Activated naive CD8-positive, alpha-beta T cell treated with anti-CD3 and anti-CD28 coated beads for 36 hours (primary cell): ENCODE results near the gene IRF3. TPM values are rescaled to one million over a fixed set of nuclear protein-coding genes. Genes with fewer than 3 reads are reported as not detected.

Experiments used
- DNase-seq: peaks from one replicate; pipeline ENCODE4 v3.0.0; 2021
- H3K27ac Mint-ChIP-seq: one replicate; pipeline ENCODE4 v1.8.0; 2022; ENCODE audit warnings: mild to moderate bottlenecking, moderate library complexity, mixed read lengths
- H3K27me3 Mint-ChIP-seq: one replicate; pipeline ENCODE4 v1.8.0; 2022; ENCODE audit warnings: mild to moderate bottlenecking, mixed read lengths
- H3K36me3 Mint-ChIP-seq: one replicate; pipeline ENCODE4 v1.8.0; 2021; ENCODE audit warnings: mild to moderate bottlenecking, mixed read lengths
- H3K4me1 Mint-ChIP-seq: one replicate; pipeline ENCODE4 v1.8.0; 2021; ENCODE audit warnings: mixed read lengths
- H3K4me3 Mint-ChIP-seq: one replicate; pipeline ENCODE4 v1.8.0; 2022; ENCODE audit warnings: mild to moderate bottlenecking, moderate library complexity, mixed read lengths
- H3K9me3 Mint-ChIP-seq: one replicate; pipeline ENCODE4 v1.8.0; 2022; ENCODE audit warnings: mixed read lengths
- total RNA-seq, 2 experiments: library from RNA; stranded (reverse); gene quantifications; one replicate each; pipeline ENCODE4 v1.2.3, GENCODE V29; 2021

Gene IRF3
- total RNA-seq, 2 experiments from 2014 or later = 94.5 to 105 TPM

DNA sequence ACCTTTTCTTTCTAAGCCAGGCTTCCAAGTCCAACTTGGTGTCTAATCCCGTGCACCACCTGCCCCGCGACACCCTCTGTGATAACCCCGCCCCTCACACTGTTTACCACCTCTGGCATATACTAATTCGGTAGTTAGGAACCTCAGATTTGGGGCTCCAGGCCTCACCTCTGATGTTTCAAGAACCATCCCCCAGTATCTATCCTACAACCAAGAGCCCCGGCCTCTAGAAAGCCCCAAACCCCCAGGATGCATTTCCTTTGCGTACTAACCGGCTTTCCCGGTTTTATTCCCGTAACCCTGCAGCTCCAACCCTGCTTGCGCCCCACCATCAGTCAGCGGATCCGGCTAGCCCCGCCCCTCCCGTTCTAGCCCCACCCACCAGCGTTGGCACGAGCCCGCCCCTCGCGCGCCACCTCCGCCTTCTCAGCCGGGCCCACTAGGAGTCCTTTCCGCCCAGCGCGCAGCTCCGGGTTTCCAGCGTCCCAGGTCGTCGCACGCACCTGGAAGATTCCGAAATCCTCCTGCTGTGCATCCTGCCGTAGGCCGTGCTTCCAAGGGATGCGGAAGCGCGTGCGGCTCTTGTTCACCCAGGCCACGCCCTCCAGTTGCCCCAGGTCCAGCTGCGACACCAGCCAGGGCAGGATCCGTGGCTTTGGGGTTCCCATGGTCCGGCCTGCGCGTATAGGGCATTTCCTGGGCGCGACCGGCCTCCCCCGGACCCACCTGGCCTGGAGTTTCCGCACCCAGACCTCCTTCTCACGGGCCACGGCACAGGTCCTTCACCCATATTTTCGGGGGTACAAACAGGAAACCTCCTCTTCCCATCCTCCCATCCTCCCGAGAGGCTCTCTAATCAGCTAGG lies 1.3 kb downstream of the IRF3 start:
- peak; percentile 86 for DNase-seq
- Mint-ChIP-seq H3K36me3 (peaks cover 13% of the 10 kb centered on the region), H3K4me3 (peak overlapping the region; percentile 95), H3K27me3 (no peaks in the 10 kb centered on the region), H3K9me3 (no peaks in the 10 kb centered on the region), H3K27ac (peak overlapping the region; percentile 92), H3K4me1 (peaks cover 27% of the 10 kb centered on the region)

DNA sequence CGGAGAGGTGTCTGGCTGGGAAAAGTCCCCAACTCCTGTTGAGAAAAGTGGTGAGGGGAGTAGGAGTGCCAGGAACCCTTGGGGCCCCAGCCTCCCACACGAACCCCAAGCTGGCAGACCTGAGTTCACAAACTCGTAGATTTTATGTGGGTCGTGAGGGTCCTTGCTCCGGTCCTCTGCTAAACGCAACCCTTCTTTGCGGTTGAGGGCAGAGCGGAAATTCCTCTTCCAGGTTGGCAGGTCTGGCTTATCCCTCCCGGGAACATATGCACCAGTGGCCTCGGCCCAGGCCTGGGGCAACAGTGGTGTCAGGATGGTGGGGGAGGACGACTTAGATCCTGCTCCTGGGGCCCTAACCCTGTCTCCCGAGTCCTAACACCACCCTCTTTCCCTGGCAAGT lies 2.4 kb downstream of the IRF3 start:
- H3K36me3 Mint-ChIP-seq = peaks cover 13% of the 10 kb centered on the region
- no peak for DNase-seq
- peaks cover 28% of the 10 kb centered on the region for H3K4me1 Mint-ChIP-seq
- H3K4me3 Mint-ChIP-seq = peak overlapping the region; percentile 95
- no peaks in the 10 kb centered on the region for H3K9me3 Mint-ChIP-seq
- no peaks in the 10 kb centered on the region for H3K27me3 Mint-ChIP-seq
- H3K27ac Mint-ChIP-seq = peak overlapping the region; percentile 92

DNA sequence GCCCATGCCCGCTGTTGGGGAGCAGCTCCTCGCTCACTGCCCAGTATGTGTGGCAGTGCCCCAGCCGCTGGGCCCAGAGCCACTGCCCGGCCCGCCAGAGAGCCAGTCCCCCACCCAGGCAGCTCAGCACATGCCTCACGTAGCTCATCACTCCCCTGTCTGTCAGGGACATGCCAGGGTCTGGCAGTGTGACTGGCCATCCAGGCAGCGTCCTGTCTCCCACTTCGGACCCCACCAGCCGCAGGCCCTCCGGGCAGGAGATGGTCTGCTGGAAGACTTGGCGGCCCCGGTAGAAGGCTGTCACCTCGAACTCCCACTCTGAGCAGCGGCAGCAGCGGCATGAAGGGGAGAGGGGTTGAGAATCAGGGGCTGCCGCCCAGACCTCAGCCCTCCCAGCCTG lies 3.6 kb downstream of the IRF3 start:
- no peak overlapping the region for H3K4me3 Mint-ChIP-seq
- no peaks in the 10 kb centered on the region for H3K9me3 Mint-ChIP-seq
- H3K4me1 Mint-ChIP-seq = peaks cover 23% of the 10 kb centered on the region
- no peaks in the 10 kb centered on the region for H3K27me3 Mint-ChIP-seq
- H3K27ac Mint-ChIP-seq = no peak overlapping the region
- peaks cover 16% of the 10 kb centered on the region for H3K36me3 Mint-ChIP-seq
- no peak for DNase-seq

DNA sequence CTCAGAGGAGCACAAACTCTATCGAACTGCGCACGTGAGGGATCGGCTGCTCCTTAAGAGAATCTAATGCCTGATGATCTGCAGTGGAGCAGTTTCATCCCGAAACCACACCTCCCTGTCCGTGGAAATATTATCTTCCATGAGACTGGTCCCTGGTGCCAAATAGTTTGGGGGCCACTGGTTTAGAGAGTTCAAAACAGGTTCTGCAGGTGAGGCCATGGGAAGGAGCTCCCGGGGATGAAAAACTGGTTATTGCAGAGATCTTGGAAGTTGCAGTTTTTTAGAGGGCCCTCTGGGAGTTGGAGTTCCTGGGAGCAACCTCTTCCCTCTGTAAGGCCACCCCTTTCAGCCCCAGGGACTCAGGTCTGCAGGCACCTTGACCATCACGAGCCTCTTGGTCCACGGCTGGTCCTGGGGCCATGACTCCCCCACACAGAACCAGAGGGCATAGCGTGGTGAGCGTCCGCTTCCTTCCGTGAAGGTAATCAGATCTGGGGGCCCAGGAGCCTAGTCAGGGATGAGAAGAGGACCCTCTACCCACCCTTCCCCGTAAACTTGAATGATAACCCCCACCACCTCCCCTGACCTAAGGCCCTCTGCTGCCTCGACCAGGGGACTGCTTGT lies 5.2 kb downstream of the IRF3 start:
- H3K9me3 Mint-ChIP-seq = no peaks in the 10 kb centered on the region
- H3K36me3 Mint-ChIP-seq = peaks cover 16% of the 10 kb centered on the region
- no peak overlapping the region for H3K4me3 Mint-ChIP-seq
- no peak for DNase-seq
- no peak overlapping the region for H3K27ac Mint-ChIP-seq
- H3K4me1 Mint-ChIP-seq = peaks cover 18% of the 10 kb centered on the region
- H3K27me3 Mint-ChIP-seq = no peaks in the 10 kb centered on the region

DNA sequence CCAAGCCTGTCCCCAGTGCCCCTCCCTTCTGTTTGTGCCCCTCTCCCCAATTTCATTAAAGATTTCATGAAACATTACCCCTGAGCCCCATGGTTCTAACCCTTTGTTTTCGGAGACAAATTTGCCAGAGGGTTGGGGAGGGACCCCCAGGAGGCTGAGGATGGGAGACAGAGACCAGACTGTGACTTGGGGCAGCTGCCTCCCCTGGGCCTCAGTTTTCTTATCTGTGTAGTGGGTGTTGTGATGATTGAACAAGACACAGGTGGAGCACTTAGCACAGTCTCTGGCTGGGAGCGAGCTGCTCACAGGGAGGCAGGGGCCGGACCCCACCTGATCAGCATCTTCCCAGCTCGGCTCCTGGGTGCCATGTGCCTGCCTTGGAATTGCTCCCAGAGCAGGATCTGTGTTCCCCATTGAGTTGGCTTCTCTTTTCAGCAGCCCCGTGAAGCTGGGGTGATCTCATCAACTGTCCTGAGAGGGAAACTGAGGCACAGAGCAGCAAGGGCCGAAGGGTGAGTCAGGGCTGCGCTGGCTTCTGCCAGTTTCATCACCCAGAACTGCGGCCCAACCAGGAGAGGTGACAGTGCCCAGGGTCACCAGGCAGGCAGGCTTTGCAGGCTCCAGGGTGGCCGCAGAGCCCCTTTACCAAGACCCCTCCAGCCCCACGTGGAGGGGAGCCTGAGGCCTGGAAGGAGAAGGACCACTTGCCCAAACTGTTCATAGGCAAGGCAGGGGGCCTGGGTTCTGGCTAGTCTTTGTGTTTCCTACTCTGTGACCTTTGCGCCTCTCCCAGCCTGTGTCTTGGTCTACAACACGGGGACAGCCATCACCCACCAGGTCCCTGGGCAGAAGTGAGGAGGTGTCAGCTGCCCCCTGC lies 6.9 kb downstream of the IRF3 start:
- H3K27ac Mint-ChIP-seq = no peak overlapping the region
- peaks cover 15% of the 10 kb centered on the region for H3K4me1 Mint-ChIP-seq
- no peak for DNase-seq
- no peaks in the 10 kb centered on the region for H3K9me3 Mint-ChIP-seq
- no peak overlapping the region for H3K4me3 Mint-ChIP-seq
- H3K36me3 Mint-ChIP-seq = peaks cover 15% of the 10 kb centered on the region
- H3K27me3 Mint-ChIP-seq = no peaks in the 10 kb centered on the region

DNA sequence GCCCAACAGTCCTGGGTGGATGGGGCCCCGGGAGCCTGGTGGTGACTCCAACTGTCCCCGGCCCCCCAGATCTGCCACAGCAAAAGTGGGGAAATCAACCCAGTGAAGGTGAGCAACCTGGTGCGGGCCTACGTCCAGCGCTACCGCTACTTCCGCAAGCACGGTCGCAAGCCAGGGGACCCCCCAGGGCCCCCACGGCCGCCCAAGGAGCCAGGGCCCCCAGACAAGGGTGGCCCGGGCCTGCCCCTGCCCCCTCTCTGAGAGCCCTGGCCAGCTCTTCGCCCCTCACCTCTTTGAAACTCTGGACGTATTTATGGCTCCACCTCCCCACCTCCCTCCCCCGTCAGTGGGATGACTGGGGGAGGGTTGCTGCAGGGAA lies 7.5 kb downstream of the IRF3 start:
- H3K9me3 Mint-ChIP-seq = no peaks in the 10 kb centered on the region
- no peak for DNase-seq
- peaks cover 15% of the 10 kb centered on the region for H3K36me3 Mint-ChIP-seq
- no peak overlapping the region for H3K4me3 Mint-ChIP-seq
- H3K27me3 Mint-ChIP-seq = no peaks in the 10 kb centered on the region
- no peak overlapping the region for H3K27ac Mint-ChIP-seq
- peaks cover 9% of the 10 kb centered on the region for H3K4me1 Mint-ChIP-seq

DNA sequence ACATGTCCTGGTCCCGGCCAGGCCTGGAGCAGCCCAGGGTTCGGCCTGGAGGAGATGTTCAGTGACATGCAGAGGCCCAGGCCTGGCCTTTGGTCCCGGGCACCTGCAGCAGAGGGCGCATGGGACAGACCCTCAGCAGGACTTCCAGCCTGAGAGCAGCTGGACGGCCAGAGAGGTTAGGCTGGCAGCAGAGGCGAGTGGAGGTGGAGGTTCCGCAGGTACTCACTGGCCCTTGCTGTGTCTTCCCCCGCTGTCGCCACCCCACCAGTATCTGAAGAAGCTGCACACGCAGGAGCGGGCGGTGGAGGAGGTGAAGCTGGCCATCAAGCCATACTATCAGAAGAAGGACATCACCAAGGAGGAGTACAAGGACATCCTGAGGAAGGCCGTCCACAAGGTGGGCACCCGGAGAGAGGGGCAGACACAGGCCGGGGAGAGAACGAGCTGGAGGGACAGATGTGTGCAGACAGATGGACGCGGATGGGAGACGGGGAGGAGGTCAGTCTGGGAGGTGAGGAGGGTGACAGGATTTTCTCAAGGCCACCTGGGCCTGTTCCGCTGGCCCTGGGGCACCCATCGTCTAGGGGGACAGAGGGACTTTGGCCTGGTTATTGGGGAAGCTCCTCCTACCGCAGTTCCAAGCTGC lies 8.0 kb downstream of the IRF3 start:
- Mint-ChIP-seq H3K36me3 (peaks cover 10% of the 10 kb centered on the region), H3K27ac (peak overlapping the region; percentile 49), H3K27me3 (no peaks in the 10 kb centered on the region), H3K4me1 (peaks cover 4% of the 10 kb centered on the region), H3K9me3 (no peaks in the 10 kb centered on the region), H3K4me3 (no peak overlapping the region)
- DNase-seq = no peak

DNA sequence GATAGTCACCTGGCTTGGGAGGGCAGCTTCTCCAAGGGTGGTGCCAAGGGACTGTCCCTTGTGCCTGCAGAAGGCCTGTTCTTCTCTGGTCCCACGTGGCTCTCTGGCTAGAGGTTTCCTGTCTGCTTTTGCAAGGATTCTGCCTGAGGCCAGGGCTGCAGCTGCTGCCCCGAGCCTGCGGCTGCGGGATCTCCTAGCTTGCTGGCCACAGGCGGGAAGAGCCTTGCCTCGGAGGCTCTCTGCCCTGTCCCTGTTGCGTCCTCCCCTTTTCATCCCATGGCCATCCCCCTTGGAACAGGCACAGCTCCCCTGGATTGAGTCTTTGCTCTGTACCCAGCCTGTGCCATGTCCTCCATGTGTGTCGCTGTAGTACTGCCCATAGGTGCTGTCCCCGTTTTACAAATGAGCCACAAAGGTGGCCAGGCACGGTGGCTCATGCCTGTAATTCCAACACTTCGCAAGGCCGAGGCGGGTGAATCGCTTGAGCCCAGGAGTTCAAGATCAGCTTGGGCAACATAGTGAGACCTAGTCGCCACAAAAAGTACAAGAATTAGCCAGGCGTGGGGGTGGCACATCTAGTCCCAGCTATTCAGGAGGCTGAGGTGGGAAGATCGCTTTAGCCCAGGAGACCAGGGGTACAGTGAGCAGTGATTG lies 9.1 kb downstream of the IRF3 start:
- DNase-seq = no peak
- Mint-ChIP-seq H3K27ac (no peak overlapping the region), H3K36me3 (peaks cover 8% of the 10 kb centered on the region), H3K9me3 (no peaks in the 10 kb centered on the region), H3K4me3 (no peak overlapping the region), H3K27me3 (no peaks in the 10 kb centered on the region), H3K4me1 (peaks cover 3% of the 10 kb centered on the region)

DNA sequence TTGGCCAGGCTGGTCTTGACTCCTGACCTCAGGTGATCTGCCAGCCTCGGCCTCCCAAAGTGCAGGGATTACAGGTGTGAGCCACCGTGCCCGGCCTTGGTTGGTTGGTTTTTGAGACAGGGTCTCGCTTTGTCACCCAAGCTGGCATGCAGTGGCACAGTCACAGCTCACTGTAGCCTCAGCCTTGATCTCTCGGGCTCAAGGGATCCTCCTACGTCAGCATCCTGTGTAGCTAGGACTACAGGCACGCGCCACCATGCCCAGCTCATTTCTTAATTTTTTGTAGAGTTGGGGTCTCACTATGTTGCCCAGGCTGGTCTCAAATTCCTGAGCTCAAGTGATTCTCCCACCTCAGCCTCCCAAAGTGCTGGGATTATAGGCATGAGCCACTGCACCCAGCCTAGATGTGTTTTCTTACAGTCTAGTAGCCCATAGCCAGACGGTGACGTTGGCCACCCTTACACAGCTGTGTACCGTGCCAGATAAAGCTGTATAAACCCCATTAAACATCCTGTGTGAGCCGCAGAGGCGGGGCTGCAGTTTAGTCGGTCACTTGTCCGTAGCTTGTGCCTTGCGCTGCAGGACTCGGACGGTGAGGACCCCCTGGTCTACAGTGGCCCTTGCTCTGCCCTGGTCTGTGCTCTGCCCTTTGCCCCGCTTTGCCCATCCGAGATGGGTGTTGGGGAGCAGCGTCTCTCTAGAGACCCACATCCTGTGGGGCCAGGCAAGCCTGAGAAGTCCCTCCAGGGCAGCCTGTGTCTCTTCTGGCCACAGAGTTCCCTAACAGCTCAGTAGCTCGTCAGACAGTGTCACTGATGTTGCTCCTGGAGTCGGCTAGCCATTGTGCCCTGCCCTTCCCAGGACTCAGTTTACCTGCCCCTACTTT lies 9.8 kb downstream of the IRF3 start:
- no peaks in the 10 kb centered on the region for H3K27me3 Mint-ChIP-seq
- H3K4me1 Mint-ChIP-seq = peaks cover 3% of the 10 kb centered on the region
- no peaks in the 10 kb centered on the region for H3K9me3 Mint-ChIP-seq
- no peak overlapping the region for H3K4me3 Mint-ChIP-seq
- H3K27ac Mint-ChIP-seq = no peak overlapping the region
- DNase-seq = no peak
- peaks cover 10% of the 10 kb centered on the region for H3K36me3 Mint-ChIP-seq

DNA sequence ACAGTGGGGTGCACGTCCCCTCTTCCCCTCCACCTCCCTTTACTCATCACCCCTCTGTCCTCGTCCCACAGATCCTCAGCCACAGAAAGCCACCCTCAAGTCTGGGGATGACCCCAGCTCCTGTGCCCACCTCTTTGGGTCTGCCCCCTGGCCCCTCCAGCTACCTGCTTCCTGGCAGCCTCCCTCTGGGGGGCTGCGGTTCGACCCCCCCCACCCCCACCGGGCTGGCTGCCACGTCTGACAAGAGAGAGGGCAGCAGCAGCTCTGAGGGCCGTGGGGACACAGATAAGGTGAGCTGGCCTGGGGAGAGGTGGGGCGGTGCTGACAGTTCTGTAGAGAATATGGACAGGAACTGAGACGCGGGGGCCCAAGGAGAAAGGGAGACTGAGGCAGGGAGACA lies 11.1 kb downstream of the IRF3 start:
- Mint-ChIP-seq H3K27me3 (no peaks in the 10 kb centered on the region), H3K9me3 (no peaks in the 10 kb centered on the region), H3K4me3 (no peak overlapping the region), H3K36me3 (peaks cover 7% of the 10 kb centered on the region), H3K4me1 (peaks cover 3% of the 10 kb centered on the region), H3K27ac (no peak overlapping the region)
- no peak for DNase-seq

DNA sequence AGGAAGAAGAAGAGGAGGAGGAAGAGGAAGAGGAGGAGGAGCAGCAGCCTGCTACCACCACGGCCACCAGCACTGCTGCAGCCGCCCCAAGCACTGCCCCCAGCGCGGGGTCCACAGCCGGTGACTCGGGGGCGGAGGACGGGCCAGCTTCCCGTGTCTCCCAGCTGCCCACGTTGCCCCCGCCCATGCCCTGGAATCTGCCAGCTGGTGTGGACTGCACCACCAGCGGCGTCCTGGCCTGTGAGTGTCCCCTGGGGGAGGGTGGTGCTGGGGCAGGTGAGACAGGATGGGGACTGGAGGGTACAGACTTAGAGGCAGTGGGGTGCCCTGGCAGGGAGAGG lies 12.2 kb downstream of the IRF3 start:
- Mint-ChIP-seq H3K9me3 (no peaks in the 10 kb centered on the region), H3K4me1 (no peaks in the 10 kb centered on the region), H3K36me3 (peaks cover 7% of the 10 kb centered on the region), H3K27ac (no peak overlapping the region), H3K4me3 (no peak overlapping the region), H3K27me3 (no peaks in the 10 kb centered on the region)
- DNase-seq = no peak

DNA sequence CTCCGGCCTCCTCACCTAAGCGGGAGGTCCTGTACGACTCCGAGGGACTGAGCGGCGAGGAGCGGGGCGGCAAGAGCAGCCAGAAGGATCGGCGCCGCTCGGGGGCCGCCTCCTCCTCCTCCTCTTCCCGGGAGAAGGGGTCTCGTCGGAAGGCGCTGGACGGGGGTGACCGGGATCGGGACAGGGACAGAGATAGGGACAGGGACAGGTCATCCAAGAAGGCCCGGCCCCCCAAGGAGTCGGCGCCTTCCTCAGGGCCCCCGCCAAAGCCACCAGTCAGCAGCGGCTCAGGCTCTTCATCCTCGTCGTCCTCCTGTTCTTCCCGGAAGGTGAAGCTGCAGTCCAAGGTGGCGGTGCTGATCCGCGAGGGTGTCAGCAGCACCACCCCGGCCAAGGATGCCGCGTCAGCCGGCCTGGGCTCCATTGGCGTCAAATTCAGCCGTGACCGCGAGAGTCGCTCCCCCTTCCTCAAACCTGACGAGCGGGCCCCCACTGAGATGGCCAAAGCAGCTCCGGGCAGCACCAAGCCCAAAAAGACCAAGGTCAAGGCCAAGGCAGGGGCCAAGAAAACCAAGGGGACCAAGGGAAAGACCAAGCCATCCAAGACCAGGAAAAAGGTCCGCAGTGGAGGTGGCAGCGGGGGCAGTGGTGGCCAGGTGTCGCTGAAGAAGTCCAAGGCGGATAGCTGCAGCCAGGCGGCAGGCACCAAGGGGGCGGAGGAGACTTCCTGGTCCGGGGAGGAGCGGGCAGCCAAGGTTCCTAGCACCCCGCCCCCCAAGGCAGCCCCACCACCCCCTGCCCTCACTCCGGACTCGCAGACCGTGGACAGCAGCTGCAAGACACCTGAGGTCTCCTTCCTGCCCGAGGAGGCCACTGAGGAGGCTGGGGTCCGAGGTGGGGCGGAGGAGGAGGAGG lies 12.8 kb downstream of the IRF3 start:
- no peaks in the 10 kb centered on the region for H3K4me1 Mint-ChIP-seq
- peaks cover 7% of the 10 kb centered on the region for H3K36me3 Mint-ChIP-seq
- H3K27ac Mint-ChIP-seq = no peak overlapping the region
- H3K9me3 Mint-ChIP-seq = no peaks in the 10 kb centered on the region
- H3K4me3 Mint-ChIP-seq = no peak overlapping the region
- no peaks in the 10 kb centered on the region for H3K27me3 Mint-ChIP-seq
- no peak for DNase-seq
